Uterus (tissue), 2 donors: Measurements from ENCODE around the gene TBCD.

Experiments
- POLR2A ChIP-seq, 2 donors: fragments of 450-650 bp; IDR thresholded peaks; one replicate each; pipeline ENCODE4 v1.6.1; 2016; ENCODE audit warnings: antibody characterized with exemption in 2 of 2, mild to moderate bottlenecking in 1 of 2, moderate library complexity in 1 of 2
- TF ChIP-seq, protein P1 (sequence below), 4 experiments: fragments of 200-600 bp in 2 of 4; fragments of 450-650 bp in 2 of 4; sonication (generic) in 2 of 4; IDR thresholded peaks; one replicate each; pipeline ENCODE4 v1.5.1; 2016 to 2019; ENCODE audit warnings: antibody characterized with exemption in 4 of 4, mild to moderate bottlenecking in 2 of 4, moderate library complexity in 1 of 4

GRCh38 chr17:82925336-82925735, 173.5 kb downstream of the TBCD start:
- TF ChIP-seq POLR2A (IDR thresholded peaks at IDR 0.05) = no peak
- TF ChIP-seq, protein P1, sequence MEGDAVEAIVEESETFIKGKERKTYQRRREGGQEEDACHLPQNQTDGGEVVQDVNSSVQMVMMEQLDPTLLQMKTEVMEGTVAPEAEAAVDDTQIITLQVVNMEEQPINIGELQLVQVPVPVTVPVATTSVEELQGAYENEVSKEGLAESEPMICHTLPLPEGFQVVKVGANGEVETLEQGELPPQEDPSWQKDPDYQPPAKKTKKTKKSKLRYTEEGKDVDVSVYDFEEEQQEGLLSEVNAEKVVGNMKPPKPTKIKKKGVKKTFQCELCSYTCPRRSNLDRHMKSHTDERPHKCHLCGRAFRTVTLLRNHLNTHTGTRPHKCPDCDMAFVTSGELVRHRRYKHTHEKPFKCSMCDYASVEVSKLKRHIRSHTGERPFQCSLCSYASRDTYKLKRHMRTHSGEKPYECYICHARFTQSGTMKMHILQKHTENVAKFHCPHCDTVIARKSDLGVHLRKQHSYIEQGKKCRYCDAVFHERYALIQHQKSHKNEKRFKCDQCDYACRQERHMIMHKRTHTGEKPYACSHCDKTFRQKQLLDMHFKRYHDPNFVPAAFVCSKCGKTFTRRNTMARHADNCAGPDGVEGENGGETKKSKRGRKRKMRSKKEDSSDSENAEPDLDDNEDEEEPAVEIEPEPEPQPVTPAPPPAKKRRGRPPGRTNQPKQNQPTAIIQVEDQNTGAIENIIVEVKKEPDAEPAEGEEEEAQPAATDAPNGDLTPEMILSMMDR (IDR thresholded peaks at IDR 0.05) = no peak
